ENCODE measurements around the gene KIAA1755. TPM values are rescaled to one million over a fixed set of nuclear protein-coding genes. Genes with fewer than 3 reads are reported as not detected.

Gene KIAA1755
- total RNA-seq, 1 experiment from 2014 or later, result 0.17 TPM

DNA sequence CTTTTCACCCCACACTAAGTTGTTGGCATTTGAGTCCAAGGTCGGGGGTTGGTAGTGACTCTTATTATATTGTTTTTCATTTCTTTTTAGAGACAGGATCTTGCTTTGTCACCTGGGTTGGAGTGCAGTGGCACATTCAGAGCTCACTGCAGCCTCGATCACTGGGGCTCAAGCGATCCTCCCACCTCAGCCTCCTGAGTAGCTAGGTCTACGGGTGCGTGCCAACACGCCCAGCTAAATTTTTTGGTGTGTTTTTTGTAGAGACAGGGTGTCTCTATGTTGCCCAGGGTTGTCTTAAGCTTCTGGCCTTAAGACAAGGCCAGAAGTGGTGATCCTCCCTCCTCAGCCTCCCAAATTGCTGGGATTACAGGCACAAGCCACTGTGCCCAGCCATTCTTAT, 70.4 kb downstream of the KIAA1755 start:
- no peaks in the 10 kb centered on the region for H3K27me3 ChIP-seq (ENCODE audit: insufficient read depth, low read length)
- no peak overlapping the region for H2BK5ac ChIP-seq (ENCODE audit: insufficient read length, low read length)
- peaks cover 0 to 5% (median 4%) of the 10 kb centered on the region in 3 experiments; a peak in 1 of 7 replicates for H3K36me3 Mint-ChIP-seq (ENCODE audit: insufficient read depth in 1 of 3, low read depth in 3 of 3)
- no peak overlapping the region for H2BK15ac ChIP-seq (ENCODE audit: low read depth, low read length)
- H3K23ac ChIP-seq (ENCODE audit: insufficient read length, low read depth, low read length), result no peak overlapping the region
- peaks cover 6% of the 10 kb centered on the region for H3K27me3 Mint-ChIP-seq (ENCODE audit: low read depth)
- no peak overlapping the region for H3T11ph ChIP-seq (ENCODE audit: low read length)
- no peak overlapping the region for H2BK120ac ChIP-seq (ENCODE audit: low read depth, low read length, poor library complexity, severe bottlenecking)
- H3K4me2 ChIP-seq (ENCODE audit: insufficient read depth, insufficient read length, low read length), result no peak overlapping the region
- H4K5ac ChIP-seq (ENCODE audit: insufficient read length, low read depth, low read length), result no peak overlapping the region
- no peak overlapping the region for H3K4ac ChIP-seq (ENCODE audit: low read depth, low read length)
- no peaks in the 10 kb centered on the region for H3K4me1 ChIP-seq (ENCODE audit: insufficient read depth, low read length)
- H3K27ac ChIP-seq (ENCODE audit: insufficient read length, low read depth, low read length), result no peak overlapping the region
- peaks cover 5 to 6% of the 10 kb centered on the region in 2 experiments for H3K9me3 Mint-ChIP-seq
- H3K56ac ChIP-seq (ENCODE audit: insufficient read length, low read depth, low read length), result no peak overlapping the region
- H3K14ac ChIP-seq (ENCODE audit: insufficient read depth, low read length), result no peak overlapping the region
- no peak overlapping the region for H4K91ac ChIP-seq (ENCODE audit: insufficient read length, low read depth, low read length)
- TF ChIP-seq, protein P1, sequence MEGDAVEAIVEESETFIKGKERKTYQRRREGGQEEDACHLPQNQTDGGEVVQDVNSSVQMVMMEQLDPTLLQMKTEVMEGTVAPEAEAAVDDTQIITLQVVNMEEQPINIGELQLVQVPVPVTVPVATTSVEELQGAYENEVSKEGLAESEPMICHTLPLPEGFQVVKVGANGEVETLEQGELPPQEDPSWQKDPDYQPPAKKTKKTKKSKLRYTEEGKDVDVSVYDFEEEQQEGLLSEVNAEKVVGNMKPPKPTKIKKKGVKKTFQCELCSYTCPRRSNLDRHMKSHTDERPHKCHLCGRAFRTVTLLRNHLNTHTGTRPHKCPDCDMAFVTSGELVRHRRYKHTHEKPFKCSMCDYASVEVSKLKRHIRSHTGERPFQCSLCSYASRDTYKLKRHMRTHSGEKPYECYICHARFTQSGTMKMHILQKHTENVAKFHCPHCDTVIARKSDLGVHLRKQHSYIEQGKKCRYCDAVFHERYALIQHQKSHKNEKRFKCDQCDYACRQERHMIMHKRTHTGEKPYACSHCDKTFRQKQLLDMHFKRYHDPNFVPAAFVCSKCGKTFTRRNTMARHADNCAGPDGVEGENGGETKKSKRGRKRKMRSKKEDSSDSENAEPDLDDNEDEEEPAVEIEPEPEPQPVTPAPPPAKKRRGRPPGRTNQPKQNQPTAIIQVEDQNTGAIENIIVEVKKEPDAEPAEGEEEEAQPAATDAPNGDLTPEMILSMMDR (conservative IDR thresholded peaks at IDR 0.05), result no peak
- no peaks in the 10 kb centered on the region for H3K9me3 ChIP-seq (ENCODE audit: control insufficient read depth, low read depth, low read length)
- no peaks in the 10 kb centered on the region for H4K20me1 ChIP-seq (ENCODE audit: control insufficient read depth, insufficient read depth, insufficient read length)
- no peaks in the 10 kb centered on the region for H3K23me2 ChIP-seq (ENCODE audit: insufficient read length, low read depth, low read length, poor library complexity, severe bottlenecking)
- no peak overlapping the region for H3K27ac Mint-ChIP-seq
- no peak overlapping the region for H2BK20ac ChIP-seq (ENCODE audit: low read depth, low read length, poor library complexity, severe bottlenecking)
- no peak overlapping the region for H3K4me3 Mint-ChIP-seq
- H3K9ac ChIP-seq (ENCODE audit: extremely low read depth, insufficient read length, low read length), result no peak overlapping the region
- H3K4me1 Mint-ChIP-seq, result peaks cover 4 to 10% of the 10 kb centered on the region in 2 experiments; a peak in 3 of 4 replicates
- H2AK5ac ChIP-seq (ENCODE audit: insufficient read length, low read length), result no peak overlapping the region
- no peak overlapping the region for H2AFZ ChIP-seq (ENCODE audit: low read length)
- no peak overlapping the region for H4K8ac ChIP-seq (replicated peaks; ENCODE audit: insufficient read length, low read depth, low read length)
- no peak overlapping the region for H2BK12ac ChIP-seq (ENCODE audit: insufficient read length, low read depth, low read length)
- no peaks in the 10 kb centered on the region for H3K79me1 ChIP-seq (ENCODE audit: insufficient read depth, low read depth, low read length, poor library complexity, severe bottlenecking)
- H3K79me2 ChIP-seq (ENCODE audit: insufficient read depth, low read length), result no peaks in the 10 kb centered on the region
- DNase-seq, result no peak
- no peak overlapping the region for H3K18ac ChIP-seq (ENCODE audit: insufficient read length, low read depth, low read length)
- no CpG with 5 or more reads among the region's 6 CpGs for WGBS (ENCODE audit: extremely low coverage, insufficient read length, low lambda C conversion rate)

All from H9 (cell line).